ENCODE data around the gene PREPL.
"Not testable (repeated sequence)": the region's sequence is repeated elsewhere in the genome, so short reads cannot be mapped to it uniquely, and the experiment has no call there.

Gene PREPL

DNA sequence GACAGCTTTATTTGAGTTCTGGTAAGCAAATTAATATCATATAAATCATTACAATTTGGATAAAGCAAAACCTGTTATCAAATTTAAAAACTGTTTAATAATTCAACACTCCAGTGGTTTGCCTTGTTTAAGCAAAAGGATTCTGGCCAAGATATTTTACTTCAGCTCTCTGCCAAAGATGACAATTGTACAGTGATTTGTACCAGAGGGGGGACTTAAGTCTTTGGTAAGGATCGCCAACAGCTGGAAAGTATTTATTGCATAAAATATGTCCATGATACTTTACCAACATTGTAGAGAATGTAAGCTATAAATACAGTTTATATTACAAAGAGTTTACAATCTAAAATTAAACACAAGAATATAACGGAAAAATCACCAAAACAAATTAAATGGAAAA is 13.8 kb downstream of the PREPL start:
- DNase-seq, result no peak

DNA sequence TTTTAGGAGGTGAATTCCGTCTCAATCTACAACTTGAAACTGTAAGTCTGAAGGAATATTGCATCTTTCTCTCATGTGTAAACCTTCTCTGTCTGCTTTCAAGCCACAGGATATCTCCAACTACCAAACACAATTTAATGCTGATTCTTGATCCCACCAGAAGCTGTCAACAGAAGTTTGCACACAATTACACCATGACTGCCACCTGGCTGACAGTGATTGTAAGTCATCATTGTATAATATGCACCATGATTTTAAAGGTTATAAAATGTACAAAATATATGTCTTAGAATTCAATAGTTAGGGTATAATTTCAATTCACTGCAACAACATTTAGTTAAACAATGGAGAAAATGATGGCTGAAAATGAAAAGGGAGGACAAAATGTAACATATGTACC is 18.4 kb downstream of the PREPL start:
- no peak for DNase-seq

DNA sequence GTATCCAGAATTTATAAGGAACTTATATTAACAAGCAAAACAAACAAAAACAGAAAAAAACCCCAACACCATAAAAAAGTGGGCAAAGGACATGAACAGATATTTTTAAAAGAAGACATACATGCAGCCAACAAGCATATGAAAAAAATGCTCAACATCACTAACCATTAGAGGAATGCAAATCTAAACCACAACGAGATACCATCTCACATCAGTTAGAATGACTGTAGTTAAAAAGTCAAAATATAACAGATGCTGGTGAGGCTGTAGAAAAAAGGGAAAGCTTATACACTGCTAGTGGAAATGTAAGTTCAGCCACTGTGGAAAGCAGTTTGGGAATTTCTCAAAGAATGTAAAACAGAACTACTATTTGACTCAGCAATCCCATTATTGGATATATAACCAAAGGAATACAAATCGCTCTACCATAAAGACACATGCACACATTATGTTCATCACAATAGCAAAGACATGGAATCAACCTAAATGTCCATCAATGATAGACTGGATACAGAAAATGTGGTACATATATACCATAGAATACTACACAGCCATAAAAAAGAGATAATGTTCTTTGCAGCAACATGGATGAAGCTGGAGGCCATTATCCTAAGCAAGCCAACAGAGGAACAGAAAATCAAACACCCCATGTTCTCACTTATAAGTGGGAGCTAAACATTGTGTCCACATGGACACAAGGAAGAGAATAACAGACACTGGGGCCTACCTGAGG is 25.3 kb downstream of the PREPL start:
- no peak for DNase-seq

DNA sequence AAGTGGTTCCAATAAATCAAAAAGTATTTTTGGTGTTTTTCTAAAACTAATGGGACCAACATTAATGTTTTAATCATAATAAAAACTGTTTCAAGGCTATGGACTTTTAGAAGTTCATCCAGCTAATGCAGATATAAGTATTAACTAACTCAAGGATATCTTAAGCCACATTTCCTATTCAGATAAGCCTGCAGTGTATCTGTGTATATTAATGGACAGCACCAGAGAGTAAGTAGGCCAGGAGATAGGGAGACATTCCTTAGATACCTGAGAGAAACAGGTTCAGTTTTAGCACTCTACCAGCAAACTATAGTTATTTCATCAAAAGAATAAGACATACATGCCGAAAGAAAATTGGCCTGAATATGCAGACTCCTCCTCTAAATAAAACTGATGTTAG is 27.3 kb downstream of the PREPL start:
- no peak for DNase-seq

DNA sequence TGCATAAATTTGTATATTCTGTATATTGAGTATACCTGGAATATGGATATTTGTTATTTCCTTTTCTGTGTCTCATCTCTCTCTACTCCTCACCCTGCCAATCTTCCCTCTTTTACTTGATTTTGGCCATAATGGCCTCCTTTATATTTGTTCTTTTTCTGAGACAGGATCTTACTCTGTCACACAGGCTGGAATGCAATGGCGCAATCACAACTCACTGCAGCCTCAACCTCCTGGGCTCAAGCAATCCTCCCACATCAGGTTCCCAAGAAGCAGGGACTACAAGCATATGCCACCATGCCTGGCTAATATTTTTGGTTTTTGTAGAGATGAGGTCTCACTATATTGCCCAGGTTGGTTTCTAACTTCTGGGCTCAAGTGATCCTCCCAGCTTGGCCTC is 30.5 kb downstream of the PREPL start:
- no peak for DNase-seq

DNA sequence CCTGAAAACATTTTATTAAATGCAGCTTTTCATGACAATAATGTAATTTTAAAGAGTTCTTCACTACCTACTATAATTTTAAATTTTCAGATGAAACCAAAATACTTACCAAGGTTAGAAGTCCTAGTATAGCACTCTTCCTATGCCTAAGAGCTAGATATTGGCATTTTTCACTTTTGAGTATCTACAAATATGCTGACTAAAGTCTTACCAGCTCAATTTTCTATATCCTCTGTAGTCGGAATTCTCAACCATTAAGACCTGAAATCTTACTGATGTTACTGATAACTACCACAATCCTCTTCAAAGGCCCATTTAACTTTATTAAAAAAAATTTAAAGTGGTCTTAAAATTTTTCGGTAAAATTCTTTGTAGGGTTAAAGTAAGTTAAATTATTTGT is 32.0 kb downstream of the PREPL start:
- no peak for DNase-seq

DNA sequence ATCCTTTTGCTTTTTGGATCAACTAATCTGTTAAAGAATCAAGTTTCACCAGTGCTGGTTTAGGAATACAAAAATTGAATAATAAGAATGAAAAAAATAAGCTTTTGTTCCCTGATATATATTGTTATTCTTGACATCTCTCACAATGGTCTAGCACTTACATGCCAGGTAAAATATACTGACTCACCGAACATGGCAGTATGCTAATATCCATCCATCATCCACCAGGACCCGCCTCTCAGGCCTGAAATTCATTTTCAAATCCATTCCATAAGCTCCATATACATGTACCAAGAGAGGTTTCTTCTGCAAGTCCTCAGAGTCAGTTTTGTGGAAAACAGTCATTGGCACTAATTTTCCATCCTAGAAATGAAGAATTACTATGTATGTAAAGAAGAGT is 32.5 kb downstream of the PREPL start:
- no peak for DNase-seq

DNA sequence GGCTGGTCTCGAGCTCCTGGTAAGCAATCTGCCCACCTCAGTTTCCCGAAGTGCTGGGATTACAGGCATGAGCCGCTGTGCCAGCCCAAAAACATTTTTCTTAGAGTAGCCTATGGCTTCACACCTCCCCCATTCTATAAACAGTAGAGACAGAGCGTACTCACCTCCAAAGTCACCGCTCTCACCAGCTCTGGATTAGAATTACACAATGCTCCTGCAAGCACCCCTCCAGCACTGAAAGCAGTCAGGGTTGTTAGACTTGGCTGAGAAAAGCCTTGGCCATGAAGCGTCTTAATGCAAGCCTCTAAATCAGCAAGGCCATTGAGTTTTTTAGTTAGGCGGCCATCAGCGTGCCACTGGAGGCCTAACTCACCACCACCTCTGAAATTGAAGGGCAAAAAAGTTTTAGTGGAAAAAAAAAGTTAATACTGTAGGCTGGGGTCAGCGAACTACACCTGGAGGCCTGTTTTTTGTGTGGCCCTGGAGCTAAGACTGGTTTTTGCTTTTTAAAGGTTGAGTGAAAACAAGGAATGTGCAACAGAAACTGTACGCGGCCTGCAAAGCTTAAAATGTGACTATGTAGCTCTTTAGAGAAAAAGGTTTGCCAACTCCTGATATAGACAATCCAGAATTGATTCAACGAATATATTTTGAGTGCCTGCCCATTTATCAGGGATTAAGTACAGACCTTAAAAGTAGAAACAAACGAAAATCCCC is 34.6 kb downstream of the PREPL start:
- peak; percentile 5 for DNase-seq

DNA sequence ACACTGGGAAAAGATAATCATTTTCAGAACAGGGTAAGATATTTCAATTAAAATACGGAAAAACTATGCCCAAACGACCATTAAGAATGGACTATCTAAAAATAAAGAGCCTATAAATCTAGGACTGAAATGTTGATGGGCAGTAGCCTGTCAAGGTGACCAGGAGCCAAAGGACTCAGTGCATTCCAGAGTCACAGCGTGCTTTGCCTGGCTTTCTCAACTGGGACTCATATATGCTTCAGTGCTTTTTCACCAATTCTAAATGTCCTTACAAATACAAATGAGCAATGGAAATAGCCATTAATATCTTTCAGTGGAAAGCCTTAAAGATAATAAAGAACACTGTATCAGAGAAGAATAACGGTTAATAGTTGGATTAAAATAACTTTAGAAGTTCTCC is 35.4 kb downstream of the PREPL start:
- peak; percentile 9 for DNase-seq

DNA sequence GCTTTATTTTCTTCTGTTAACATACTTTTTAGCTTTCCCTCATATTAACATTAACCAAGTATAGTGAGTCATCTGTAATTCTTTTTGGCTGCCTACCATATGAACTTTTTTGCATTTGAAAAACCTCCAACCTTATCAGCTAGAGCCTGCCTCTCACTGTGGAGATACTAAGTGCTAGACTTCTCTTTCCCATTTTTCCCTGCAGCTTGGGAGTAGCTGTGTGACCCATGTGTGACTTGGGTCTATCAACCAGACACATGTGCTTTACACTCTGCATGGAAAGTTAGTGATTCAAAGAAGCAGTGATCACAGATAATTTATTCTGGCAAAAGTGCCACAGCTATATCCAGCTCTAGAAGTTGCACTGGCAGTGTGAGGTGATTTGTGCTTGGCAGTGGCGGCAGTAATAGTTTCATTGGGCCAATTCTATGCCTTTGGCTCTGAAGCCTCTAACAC is 36.3 kb downstream of the PREPL start:
- DNase-seq, result peak; percentile 57

DNA sequence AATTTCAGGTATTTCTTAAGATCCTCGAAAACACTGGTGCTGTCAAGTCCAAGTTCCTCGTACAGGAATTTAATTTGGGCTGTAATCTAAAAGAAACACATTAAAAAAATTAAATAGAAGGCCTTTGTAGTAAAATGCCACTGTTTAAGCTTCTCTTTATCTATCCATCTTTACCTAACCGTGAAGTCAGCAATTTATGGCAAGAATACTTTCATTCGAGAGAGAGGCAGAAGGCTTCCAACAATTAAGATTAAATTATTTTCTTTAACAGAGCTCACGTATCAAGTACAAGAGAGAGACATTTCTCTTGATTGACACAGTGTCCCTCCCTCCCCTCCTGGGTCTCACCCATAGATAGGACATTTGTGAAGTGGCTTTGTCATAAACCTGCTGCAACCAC is 39.9 kb downstream of the PREPL start:
- no peak for DNase-seq

DNA sequence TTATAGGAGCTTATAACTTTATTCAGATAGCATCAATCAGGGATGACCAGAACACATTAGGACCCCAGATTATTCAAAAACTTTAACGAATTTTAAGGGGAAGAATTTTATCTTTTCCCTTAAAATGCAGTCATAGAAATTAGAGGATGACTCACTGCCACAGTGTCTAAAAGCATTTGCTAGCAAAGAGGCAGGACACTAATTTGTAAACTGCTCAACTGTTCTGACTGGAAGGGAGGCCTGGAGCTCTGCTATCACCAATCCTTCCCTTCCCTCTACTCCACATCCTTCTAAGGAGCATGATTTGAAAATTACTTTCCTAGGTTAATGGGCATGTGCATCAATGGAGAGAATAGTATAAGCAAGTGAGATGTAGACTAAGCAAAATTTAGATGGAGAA is 40.5 kb downstream of the PREPL start:
- no peak for DNase-seq

DNA sequence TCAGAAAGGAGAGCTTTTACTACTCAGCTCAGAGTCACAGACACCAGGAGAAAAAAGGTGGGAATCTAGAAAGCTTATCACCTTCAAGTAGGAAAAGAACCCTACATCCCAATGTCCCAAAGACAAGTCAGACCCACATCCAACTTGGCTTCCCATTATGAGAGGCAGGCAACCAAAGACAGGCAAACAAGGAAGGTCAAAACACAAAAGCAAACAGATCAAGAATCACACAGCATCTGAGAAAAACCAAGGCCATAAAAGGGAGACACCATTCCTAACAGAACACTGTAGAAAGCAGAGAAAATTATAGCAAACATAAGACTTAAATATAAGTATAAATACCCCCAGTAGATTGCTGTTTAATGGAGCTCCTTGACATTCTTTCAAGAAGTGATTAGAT is 45.3 kb downstream of the PREPL start:
- DNase-seq, result no peak

DNA sequence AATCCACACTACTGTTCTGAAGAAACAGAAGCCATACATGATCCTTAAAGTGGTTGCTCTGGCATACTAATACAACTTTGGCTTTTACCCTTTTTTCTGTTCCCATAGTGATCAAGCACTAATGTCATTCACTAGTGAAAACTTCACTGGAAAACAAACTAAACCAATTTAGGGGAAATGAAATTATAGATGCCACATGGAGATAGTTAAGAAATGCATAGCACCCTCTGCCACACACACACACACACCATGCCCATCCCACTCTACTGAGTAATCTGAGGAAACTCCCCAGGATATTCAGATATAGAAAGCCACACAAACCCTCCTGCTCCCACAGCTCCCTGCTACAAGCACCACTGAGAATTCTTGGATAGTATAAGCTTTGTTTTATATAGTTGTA is 46.9 kb downstream of the PREPL start:
- no peak for DNase-seq

DNA sequence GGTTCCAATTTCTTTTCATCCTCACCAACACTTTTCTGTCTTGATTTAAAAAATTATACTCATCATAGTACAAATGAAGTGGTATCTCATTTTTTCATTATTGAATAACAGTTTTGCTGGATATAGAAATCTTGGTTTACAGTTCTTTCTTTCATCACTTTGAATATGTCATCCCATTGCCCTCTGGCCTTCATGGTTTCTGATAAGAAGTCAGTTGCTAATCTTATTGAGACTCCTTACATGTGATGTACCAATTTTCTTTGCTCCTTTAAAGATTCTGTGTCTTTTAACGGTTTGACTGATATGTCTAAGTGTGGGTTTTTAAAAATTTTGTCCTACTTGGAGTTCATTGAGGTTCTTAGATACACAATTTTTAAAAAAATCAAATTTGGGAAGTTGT is 51.0 kb downstream of the PREPL start:
- DNase-seq, result no peak

DNA sequence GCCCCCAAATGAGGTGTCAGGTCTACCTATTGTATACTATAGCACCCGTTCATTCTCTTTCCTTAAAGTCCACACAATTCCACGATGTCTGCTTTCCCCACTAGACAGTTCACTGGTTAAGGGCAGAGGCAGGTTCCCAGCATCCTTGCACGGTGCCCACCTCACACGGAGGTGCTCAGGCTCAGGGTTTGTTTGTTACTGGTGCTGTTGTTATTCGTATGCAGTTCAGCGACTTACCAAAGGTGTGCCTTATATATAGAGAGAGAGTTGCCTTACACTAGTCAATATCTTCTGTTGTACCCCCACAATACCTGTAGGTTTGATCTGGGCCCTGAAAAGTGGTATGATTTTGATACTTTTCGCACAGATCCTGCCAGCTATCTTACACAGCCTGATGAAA is 55.4 kb downstream of the PREPL start:
- no peak for DNase-seq

DNA sequence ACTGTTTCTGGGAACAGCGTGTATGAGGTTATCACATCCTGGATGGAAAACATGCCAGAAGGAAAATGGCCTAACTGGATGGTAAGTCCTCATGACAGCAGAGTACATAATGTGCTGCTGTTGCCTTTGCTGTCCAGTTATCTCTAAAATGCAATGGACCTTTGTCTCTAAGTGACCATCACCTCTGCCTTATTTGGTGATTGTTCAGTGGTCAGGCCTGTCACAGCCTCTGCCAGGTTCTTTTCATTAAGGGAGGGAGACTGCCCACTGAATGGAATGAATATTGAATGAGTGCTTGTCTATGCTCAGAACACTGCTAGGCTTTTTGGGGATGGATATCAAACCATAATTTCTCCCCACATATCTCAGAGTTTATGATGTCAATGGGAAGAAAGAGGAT is 57.0 kb downstream of the PREPL start:
- DNase-seq, result no peak

DNA sequence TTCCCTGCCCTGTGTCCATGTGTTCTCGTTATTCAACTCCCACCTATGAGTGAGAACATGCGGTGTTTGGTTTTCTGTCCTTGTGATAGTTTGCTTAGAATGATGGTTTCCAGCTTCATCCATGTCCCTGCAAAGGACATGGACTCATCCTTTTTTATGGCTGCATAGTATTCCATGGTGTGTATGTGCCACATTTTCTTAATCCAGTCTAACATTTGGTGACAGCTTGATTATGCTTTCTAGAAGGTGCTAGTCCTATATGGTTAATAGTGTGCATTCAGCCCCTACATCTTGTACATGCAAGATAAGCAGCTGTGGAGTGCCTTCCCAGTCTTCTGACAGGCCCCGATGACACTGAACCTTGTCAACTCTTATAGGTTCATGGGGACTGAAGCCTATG is 57.5 kb downstream of the PREPL start:
- not testable (repeated sequence) for DNase-seq

DNA sequence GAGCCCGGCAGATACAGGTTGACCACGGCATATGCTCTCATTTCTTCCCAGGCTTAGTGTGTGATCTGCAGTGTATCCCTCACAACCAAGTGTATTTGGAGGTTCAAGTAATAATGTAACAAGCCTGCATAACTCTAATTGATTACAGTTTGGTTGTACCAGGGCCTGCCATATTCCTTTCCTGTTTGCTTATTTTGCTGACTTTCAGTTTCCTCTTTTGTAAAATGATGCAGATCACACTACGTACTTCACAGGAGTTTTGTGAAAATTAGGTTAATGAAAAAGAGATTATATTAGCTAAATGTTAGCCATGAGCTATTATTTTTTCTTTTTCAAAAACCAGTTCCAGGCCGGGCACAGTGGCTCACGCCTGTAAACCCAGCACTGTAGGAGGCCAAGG is 60.2 kb downstream of the PREPL start:
- DNase-seq, result no peak

DNA sequence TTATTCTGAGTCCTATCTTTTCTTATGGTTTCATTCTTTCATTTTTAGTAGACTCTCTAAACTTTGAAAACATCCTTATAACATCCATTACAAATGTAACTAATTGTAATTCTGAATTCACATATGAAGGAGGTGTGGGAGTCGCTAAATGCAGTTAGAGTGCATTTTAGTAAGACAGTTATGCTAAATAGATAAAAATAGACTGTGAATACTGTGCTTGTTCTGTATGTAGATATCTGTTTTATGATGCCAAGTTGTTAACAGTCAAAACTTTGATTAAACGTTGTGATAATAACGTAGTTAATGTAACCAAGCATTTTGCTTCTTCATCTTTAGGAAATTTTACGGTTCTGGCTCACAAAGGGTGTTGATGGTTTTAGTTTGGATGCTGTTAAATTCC is 61.7 kb downstream of the PREPL start:
- DNase-seq, result no peak

DNA sequence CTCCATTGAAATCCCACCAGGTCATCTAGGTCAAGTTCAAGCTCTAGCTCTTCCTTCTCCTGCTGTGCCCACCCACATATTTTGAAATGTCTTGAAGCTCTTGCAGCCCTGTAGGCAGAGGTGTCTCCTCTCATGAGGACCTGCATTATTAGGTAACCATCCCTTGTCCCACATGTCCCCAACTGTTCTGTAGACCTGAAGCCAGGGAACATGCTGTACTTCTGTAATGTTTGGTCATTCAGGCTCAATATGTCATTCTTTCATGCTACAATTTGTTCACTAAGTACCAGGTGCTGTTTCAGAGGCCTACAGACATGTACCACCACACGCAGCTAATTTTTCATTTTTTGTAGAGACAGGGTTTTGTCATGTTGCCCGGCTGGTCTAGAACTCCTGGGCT is 63.9 kb downstream of the PREPL start:
- no peak for DNase-seq

DNA sequence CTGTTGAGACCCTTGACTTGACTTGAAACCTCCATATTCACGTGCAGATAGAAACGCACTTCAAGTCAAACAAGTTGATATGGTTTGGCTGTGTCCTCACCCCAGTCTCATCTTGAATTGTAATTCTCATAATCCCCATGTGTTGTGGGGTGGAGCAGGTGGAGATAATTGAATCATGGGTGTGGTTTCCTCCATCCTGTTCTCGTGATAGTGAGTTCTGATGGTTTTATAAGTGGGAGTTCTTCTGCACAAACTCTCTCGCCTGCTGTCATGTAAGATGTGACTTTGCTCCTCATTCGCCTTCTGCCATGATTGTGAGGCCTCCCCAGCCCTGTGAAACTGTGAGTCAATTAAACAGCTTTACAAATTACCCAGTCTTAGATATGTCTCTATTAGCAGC is 64.6 kb downstream of the PREPL start:
- DNase-seq, result no peak

DNA sequence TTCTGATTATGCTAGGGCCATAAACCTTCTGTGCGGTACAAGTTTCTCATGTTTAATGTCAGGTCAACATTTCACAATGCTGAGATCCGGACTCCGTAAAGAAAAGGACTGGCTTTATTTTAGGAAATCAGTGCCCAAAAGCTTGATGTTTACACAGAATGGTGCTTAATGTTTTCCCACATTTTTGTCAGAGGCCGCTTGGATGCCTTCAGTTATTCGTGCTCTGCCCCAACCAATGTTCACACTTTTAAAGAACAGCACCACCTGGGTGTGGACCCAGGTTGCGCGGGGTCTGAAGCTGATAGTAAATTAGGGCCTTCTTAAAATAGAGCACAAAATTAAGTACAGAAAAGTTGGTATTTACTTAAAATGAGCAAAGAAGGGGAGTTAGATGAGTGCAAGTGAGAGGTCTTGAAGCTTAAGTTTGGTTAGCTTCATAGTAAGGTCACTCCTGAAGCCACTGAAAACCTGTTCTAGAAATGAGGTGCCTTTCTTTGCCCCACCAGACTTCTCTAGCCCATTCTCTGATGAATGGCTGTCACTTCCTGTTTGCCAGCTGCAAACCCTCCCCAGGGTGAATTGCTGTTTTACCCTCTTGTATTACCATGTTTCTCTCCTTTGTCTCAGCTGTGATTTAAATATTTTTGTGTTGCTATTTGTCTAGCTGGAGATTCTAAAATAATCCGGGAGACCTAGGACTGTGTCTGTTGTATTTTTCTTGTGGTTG is 65.5 kb downstream of the PREPL start:
- no peak for DNase-seq

DNA sequence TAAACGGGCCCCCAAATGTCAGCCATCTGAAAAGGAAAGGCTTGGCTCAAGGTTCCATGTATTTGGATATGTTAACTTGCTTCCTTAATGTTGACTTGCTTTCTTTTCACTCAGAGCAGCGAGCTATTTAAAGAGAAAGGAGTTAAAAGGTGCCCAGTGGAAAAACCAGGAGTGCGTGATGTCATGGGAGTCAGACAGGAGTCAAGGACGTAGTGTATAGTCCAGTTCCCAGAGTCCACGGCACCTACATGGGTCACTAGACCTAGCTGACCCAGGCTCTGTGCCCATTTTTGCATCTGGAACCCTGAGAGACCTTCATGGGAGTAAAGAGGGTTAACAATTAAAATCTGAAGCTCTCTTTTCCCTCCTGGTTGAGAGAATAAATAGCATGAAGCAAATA is 66.2 kb downstream of the PREPL start:
- DNase-seq, result no peak
